GM19193 (cell line): ENCODE data around the gene ETV5.

Experiments
- POLR2A ChIP-seq: IDR thresholded peaks from 4 replicates; pipeline ENCODE4 v1.6.1; 2011; ENCODE audit not compliant: insufficient read depth, insufficient read length; ENCODE audit errors: extremely low read depth

The ETV5 gene

GRCh38 chr3:186108941-186109865, at the start of gene ETV5:
Gene ETV5, minus strand, starts transcription at chr3:186109089. Its CDS starts 3,221 bp downstream, at chr3:186105868.
- peak; percentile 83 for TF ChIP-seq POLR2A

- no peak for TF ChIP-seq POLR2A
Measured at GRCh38 chr3:186154641-186155040, 45.8 kb upstream of the ETV5 start.

- TF ChIP-seq POLR2A = no peak
Measured at GRCh38 chr3:186152889-186153292, 44.0 kb upstream of the ETV5 start.

- no peak for TF ChIP-seq POLR2A
Measured at GRCh38 chr3:186152361-186152798, 43.5 kb upstream of the ETV5 start.

GRCh38 chr3:186151077-186151971, 42.4 kb upstream of the ETV5 start:
- TF ChIP-seq POLR2A = no peak

GRCh38 chr3:186150041-186150830, 41.3 kb upstream of the ETV5 start:
- no peak for TF ChIP-seq POLR2A

GRCh38 chr3:186149319-186149960, 40.6 kb upstream of the ETV5 start:
- TF ChIP-seq POLR2A = no peak

GRCh38 chr3:186144257-186144656, 35.4 kb upstream of the ETV5 start:
- TF ChIP-seq POLR2A = no peak

GRCh38 chr3:186143250-186143649, 34.4 kb upstream of the ETV5 start:
- TF ChIP-seq POLR2A = no peak

GRCh38 chr3:186142393-186142932, 33.6 kb upstream of the ETV5 start:
- TF ChIP-seq POLR2A = no peak

GRCh38 chr3:186141790-186142189, 32.9 kb upstream of the ETV5 start:
- TF ChIP-seq POLR2A = no peak

GRCh38 chr3:186138272-186138981, 29.5 kb upstream of the ETV5 start:
- TF ChIP-seq POLR2A = no peak

- TF ChIP-seq POLR2A = no peak
Measured at GRCh38 chr3:186137051-186137685, 28.3 kb upstream of the ETV5 start.
